T-helper 1 cell treated with Interleukin-12 subunit alpha and Interleukin-12 subunit beta and Interleukin-4 antibody, amounts not matched to agents 30 ng/mL and 1 ng/mL, for 36 hours (primary cell): Measurements from ENCODE around the gene RNFT2. TPM values are rescaled to one million over a fixed set of nuclear protein-coding genes. Genes with fewer than 3 reads are reported as not detected.

ENCODE experiments used
- intact Hi-C: fragments of 100-400 bp; cut with micrococcal nuclease; formaldehyde crosslinking; loops from one replicate; pipeline ENCODE4 v1.15.1; 2024
- total RNA-seq: library from RNA; stranded (reverse); gene quantifications from 2 replicates; pipeline ENCODE4 v1.2.3, GENCODE V29; 2022

The RNFT2 gene
- total RNA-seq, 1 donor from 2014 or later = 7.5 TPM

DNA sequence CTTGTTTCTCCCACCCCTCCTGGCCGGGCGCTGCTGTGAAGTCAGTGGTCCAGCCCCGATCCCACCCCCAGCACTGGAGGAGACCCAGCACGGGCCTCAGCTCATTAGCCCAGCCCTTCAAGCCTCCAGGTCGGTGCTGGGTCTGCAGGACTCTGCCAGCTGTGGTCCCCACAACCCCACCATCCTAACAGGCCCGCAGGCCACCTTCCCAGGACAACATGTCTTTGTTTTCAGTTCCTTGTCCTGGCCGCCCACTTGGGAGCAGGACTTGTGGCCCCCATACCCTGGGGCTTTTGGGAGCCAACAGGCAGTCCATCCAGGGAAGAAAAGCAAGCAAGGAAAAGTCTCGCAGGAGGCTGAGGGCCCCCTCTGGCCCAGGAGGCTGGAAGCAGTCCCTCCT is 83.2 kb downstream of the RNFT2 start:
- intact Hi-C loops = no loop called here

- intact Hi-C loops = no loop called here
Measured at GRCh38 chr12:116827432-116827831, 89.3 kb downstream of the RNFT2 start.

- intact Hi-C loops = no loop called here
Measured at GRCh38 chr12:116832353-116832752, 94.2 kb downstream of the RNFT2 start.

GRCh38 chr12:116833474-116833873 is 95.4 kb downstream of the RNFT2 start:
- intact Hi-C loops = no loop called here

- intact Hi-C loops = no loop called here
Measured at GRCh38 chr12:116835484-116835883, 97.4 kb downstream of the RNFT2 start.

- intact Hi-C loops = no loop called here
Measured at GRCh38 chr12:116837097-116837496, 99.0 kb downstream of the RNFT2 start.

DNA sequence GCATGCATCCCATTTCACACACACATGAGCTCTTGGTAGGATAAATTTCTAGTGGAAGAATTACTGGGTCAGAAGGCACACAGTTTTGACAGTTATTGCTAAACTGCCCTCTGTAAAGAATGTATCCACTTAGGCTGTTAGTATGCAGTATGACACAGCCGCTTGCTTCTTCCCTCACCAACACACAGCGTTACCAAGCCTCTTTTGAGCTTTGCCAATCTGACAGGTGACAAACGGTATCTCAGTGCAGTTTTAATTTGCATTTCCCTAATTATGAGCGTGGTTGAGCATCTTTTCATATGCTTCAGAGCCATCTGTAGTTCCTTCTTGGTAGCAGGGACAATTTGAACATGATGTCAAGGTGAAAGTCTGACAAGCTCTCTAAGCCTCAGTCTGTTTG is 100.2 kb downstream of the RNFT2 start:
- intact Hi-C loops = no loop called here

DNA sequence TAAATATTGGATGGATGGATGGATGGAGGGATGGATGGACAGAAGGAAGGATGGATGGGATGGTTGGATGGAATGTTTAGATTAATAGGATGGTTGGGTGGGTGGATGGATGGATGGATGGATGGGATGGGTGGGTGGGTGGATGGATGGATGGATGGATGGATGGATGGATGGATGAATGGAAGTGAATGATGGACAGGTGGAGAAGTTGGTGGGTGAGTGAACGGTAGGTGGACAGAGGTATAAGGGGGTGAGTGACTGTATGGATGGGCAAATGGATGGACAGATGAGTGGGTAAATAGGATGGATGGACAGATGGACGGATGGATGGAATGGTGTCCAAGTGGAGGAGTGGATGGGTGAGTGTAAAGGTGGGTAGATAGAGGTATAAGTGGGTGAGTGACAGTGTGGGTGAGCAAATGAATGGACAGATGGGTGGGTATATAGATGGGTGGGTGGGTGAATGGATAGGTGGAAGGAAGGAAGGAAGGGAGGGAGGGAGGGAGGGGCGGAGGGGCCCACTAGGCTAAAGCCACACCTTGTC is 101.2 kb downstream of the RNFT2 start:
- intact Hi-C loops = no loop called here

- intact Hi-C loops = no loop called here
Measured at GRCh38 chr12:116843085-116843484, 105.0 kb downstream of the RNFT2 start.

DNA sequence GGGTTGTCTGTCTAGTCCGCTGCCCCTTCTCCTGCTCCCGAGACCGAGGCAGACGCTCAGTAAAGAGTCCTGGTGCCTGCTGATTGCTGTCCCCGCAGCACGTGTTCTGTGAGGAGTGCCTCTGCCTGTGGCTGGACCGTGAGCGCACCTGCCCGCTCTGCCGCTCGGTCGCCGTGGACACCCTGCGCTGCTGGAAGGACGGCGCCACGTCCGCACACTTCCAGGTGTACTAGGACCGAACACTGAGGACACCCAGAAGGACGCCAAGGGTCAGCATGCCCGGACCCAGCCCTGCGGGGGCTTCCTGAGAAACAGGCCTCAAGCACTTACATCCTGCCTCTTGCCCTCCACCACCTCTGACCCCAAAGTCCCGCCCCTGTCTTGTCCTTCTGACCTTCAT is 111.1 kb downstream of the RNFT2 start:
- intact Hi-C loops = no loop called here

DNA sequence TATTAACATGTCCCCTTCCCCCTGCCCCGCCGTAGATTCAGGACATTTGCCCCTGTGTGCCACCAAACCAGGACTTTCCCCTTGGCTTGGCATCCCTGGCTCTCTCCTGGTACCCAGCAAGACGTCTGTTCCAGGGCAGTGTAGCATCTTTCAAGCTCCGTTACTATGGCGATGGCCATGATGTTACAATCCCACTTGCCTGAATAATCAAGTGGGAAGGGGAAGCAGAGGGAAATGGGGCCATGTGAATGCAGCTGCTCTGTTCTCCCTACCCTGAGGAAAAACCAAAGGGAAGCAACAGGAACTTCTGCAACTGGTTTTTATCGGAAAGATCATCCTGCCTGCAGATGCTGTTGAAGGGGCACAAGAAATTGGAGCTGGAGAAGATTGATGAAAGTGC is 114.2 kb downstream of the RNFT2 start:
- intact Hi-C loops = no loop called here

GRCh38 chr12:116853507-116853906 is 115.4 kb downstream of the RNFT2 start:
- intact Hi-C loops = no loop called here

GRCh38 chr12:116855744-116856470 is 117.8 kb downstream of the RNFT2 start:
- intact Hi-C loops = no loop called here

DNA sequence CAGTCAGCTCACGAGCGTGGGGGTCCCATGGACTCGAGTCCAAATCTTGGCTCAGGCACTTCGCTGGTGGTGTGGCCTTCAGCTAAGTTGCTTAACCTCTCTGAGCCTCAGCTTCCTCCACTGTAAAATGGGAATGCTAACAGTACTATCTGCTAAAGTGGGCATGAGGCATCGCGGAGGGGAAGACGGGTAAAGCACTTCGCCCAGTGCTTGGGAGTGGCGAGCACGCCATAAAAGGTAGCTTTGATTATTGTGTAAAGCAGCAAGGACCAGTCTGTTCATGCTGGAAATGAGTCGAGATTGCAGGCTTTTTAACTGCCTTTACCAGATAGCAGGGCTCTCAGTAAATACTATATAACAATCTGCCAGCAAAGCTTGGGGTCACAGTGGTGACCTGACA is 118.6 kb downstream of the RNFT2 start:
- intact Hi-C loops = no loop called here

- intact Hi-C loops = no loop called here
Measured at GRCh38 chr12:116859079-116859478, 121.0 kb downstream of the RNFT2 start.

GRCh38 chr12:116860263-116860662 is 122.1 kb downstream of the RNFT2 start:
- intact Hi-C loops = no loop called here

DNA sequence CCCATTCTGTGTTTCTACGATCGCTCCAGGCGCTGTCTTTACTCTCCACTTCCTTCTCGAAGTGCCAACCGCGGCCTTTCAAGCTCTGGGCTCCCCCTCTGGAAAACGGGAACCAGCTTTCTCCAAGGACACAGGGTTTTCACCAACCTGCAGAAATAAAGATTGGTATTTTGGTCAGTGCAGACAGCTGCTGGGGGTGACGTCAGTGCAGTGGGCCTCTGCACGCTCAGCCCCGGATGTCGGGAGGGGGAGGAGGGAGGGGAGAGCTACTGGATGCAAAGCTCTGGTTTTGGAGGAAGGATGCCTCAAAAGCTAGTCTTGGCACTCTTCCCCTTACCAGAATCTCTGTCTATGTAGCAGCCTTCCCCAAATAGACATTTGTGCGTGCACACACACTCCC is 123.2 kb downstream of the RNFT2 start:
- intact Hi-C loops = no loop called here

GRCh38 chr12:116862167-116862566 is 124.1 kb downstream of the RNFT2 start:
- intact Hi-C loops = loop anchor here (2.0 kb wide), 1 partner anchor 159 kb away; no protein-coding TSS in a partner anchor

GRCh38 chr12:116863275-116863767 is 125.2 kb downstream of the RNFT2 start:
- intact Hi-C loops = loop anchor here (1.0 to 2.0 kb wide), 2 partner anchors 125 to 161 kb away; partner anchors contain the start of genes RNFT2 and SPRING1

GRCh38 chr12:116864371-116865160 is 126.5 kb downstream of the RNFT2 start:
- intact Hi-C loops = no loop called here

DNA sequence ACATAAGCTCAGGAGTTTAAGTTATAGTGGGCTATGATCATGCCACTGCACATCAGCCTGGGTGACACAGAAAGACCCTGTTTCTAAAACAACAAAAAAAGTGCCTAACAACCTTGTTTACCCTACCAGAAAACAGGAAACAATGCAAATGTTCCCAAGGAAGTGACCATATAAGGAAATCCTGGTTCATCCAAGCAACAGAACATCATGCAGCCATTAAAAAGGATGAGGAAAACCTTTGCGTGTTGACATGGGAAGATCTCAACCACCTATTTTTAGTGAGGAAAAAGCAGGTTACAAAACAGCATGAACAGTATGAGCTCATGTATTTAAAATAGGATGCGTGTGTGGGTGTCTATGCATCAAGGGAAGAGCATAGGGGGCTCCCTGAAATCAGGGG is 129.4 kb downstream of the RNFT2 start:
- intact Hi-C loops = no loop called here

GRCh38 chr12:116870306-116870705 is 132.2 kb downstream of the RNFT2 start:
- intact Hi-C loops = no loop called here
